Stimulated activated CD8-positive, alpha-beta memory T cell treated with anti-CD3 and anti-CD28 coated beads, Interleukin-2, amount 100 ng/mL, for 1 hour (primary cell): ENCODE measurements around the gene CTSZ.
"Not testable (repeated sequence)": the region's sequence is repeated elsewhere in the genome, so short reads cannot be mapped to it uniquely, and the experiment has no call there.

Source experiments
- DNase-seq, 2 donors: peaks; one replicate each; pipeline ENCODE4 v3.0.0-alpha.2; 2020; ENCODE audit warnings: low read depth in 2 of 2

The CTSZ gene

GRCh38 chr20:59013031-59013951, 6.2 kb upstream of the CTSZ start:
- DNase-seq, result no peak

- not testable (repeated sequence) for DNase-seq
Observed at GRCh38 chr20:59011874-59012157, 4.8 kb upstream of the CTSZ start.

- no peak for DNase-seq
Observed at GRCh38 chr20:59010995-59011873, 4.2 kb upstream of the CTSZ start.

GRCh38 chr20:59010321-59010994, 3.4 kb upstream of the CTSZ start:
- no peak for DNase-seq

- no peak for DNase-seq
Observed at GRCh38 chr20:59008715-59009336, 1.8 kb upstream of the CTSZ start.

GRCh38 chr20:59007665-59008511, 834 bp upstream of the CTSZ start:
- no peak for DNase-seq

GRCh38 chr20:59006167-59006863, 739 bp downstream of the CTSZ start:
- no peak for DNase-seq

- DNase-seq, result no peak
Observed at GRCh38 chr20:59005523-59006166, 1.4 kb downstream of the CTSZ start.

- DNase-seq, result peak in 1 of 2 donors; percentile 13
Observed at GRCh38 chr20:59004763-59005522, 2.1 kb downstream of the CTSZ start.

GRCh38 chr20:59004493-59004762, 2.6 kb downstream of the CTSZ start:
- DNase-seq, result no peak

GRCh38 chr20:59003836-59004492, 3.1 kb downstream of the CTSZ start:
- DNase-seq, result no peak

GRCh38 chr20:59002874-59003399, 4.1 kb downstream of the CTSZ start:
- no peak for DNase-seq

- no peak for DNase-seq
Observed at GRCh38 chr20:59002388-59002787, 4.7 kb downstream of the CTSZ start.

- DNase-seq, result no peak
Observed at GRCh38 chr20:59001449-59002171, 5.4 kb downstream of the CTSZ start.

- no peak for DNase-seq
Observed at GRCh38 chr20:59001068-59001448, 6.0 kb downstream of the CTSZ start.

GRCh38 chr20:59000326-59000725, 6.7 kb downstream of the CTSZ start:
- DNase-seq, result no peak

GRCh38 chr20:58998656-58999055, 8.4 kb downstream of the CTSZ start:
- DNase-seq, result no peak
